ENCODE data around the gene IMMP2L.
A peak's percentile ranks its signal among the peaks of the same experiment; 100 is the strongest.
"Not testable (repeated sequence)": the region's sequence is repeated elsewhere in the genome, so short reads cannot be mapped to it uniquely, and the experiment has no call there.

The IMMP2L gene

GRCh38 chr7:111091593-111092358 is 470.5 kb downstream of the IMMP2L start:
- DNase-seq, result no peak

- peak; percentile 78 for DNase-seq
Observed at GRCh38 chr7:111090846-111091245, 471.4 kb downstream of the IMMP2L start, which contains the start of gene LRRN3. LRRN3 (plus strand) TSS chr7:111091127; CDS start chr7:111122773, 31,646 bp downstream.

GRCh38 chr7:111089822-111090426 is 472.4 kb downstream of the IMMP2L start:
- DNase-seq, result peak; percentile 65

GRCh38 chr7:111088328-111088727 is 474.0 kb downstream of the IMMP2L start:
- no peak for DNase-seq

- DNase-seq, result peak; percentile 79
Observed at GRCh38 chr7:111086532-111086931, 475.8 kb downstream of the IMMP2L start.

- DNase-seq, result peak; percentile 28
Observed at GRCh38 chr7:111085356-111085755, 476.9 kb downstream of the IMMP2L start.

GRCh38 chr7:111083413-111083812 is 478.9 kb downstream of the IMMP2L start:
- peak; percentile 96 for DNase-seq

- DNase-seq, result peak; percentile 33
Observed at GRCh38 chr7:111082351-111082750, 479.9 kb downstream of the IMMP2L start.

GRCh38 chr7:111081546-111082267 is 480.6 kb downstream of the IMMP2L start:
- DNase-seq, result peak; percentile 66

- peak; percentile 41 for DNase-seq
Observed at GRCh38 chr7:111080495-111081105, 481.7 kb downstream of the IMMP2L start.

- DNase-seq, result peak; percentile 30
Observed at GRCh38 chr7:111077001-111077400, 485.3 kb downstream of the IMMP2L start.

GRCh38 chr7:111076205-111076604 is 486.1 kb downstream of the IMMP2L start:
- peak; percentile 72 for DNase-seq

- DNase-seq, result no peak
Observed at GRCh38 chr7:111075498-111075897, 486.8 kb downstream of the IMMP2L start.

- no peak for DNase-seq
Observed at GRCh38 chr7:111074748-111075146, 487.5 kb downstream of the IMMP2L start.

- peak; percentile 68 for DNase-seq
Observed at GRCh38 chr7:111074071-111074747, 488.1 kb downstream of the IMMP2L start.

- DNase-seq, result not testable (repeated sequence)
Observed at GRCh38 chr7:111072658-111073057, 489.6 kb downstream of the IMMP2L start.

- no peak for DNase-seq
Observed at GRCh38 chr7:111071556-111071955, 490.7 kb downstream of the IMMP2L start.

GRCh38 chr7:111068618-111069017 is 493.7 kb downstream of the IMMP2L start:
- DNase-seq, result no peak

GRCh38 chr7:111067682-111068081 is 494.6 kb downstream of the IMMP2L start:
- no peak for DNase-seq

- no peak for DNase-seq
Observed at GRCh38 chr7:111067251-111067650, 495.0 kb downstream of the IMMP2L start.

GRCh38 chr7:111063166-111063565 is 499.1 kb downstream of the IMMP2L start:
- no peak for DNase-seq

GRCh38 chr7:111059833-111060232 is 502.5 kb downstream of the IMMP2L start:
- DNase-seq, result no peak

GRCh38 chr7:111057066-111057465 is 505.2 kb downstream of the IMMP2L start:
- DNase-seq, result no peak

Data from activated CD4-positive, alpha-beta T cell treated with anti-CD3 and anti-CD28 coated beads, Interleukin-2, amount 50 U/mL, for 16 hours (primary cell).